K562 (cell line): ENCODE data around the gene NR5A1.

Experiments used
- CTCF ChIP-seq, 3 experiments: IDR thresholded peaks in 2 of 3; conservative IDR thresholded peaks in 1 of 3; 2 replicates each; pipeline ENCODE4 v1.5.1; 2011 to 2012; ENCODE audit warnings: low read length in 3 of 3, mild to moderate bottlenecking in 3 of 3, control low read depth in 2 of 3, improper control_type of control experiment in 1 of 3, inconsistent platforms in 1 of 3, low read depth in 1 of 3, mixed read lengths in 1 of 3, moderate library complexity in 1 of 3; ENCODE audit not compliant: insufficient read depth in 2 of 3
- SNIP1 ChIP-seq: fragments of 450-650 bp; IDR thresholded peaks from 2 replicates; pipeline ENCODE4 v1.7.1; 2017; ENCODE audit warnings: low read depth, mild to moderate bottlenecking
- ZBTB49 ChIP-seq: sonication (generic); formaldehyde crosslinking; IDR thresholded peaks from 2 replicates; pipeline ENCODE4 v1.8.0; 2022; ENCODE audit warnings: missing genetic modification reagents, mild to moderate bottlenecking, borderline replicate concordance
- ZNF24 ChIP-seq: fragments of 450-650 bp; IDR thresholded peaks from 2 replicates; pipeline ENCODE4 v1.6.1; 2016
- ZNF384 ChIP-seq: IDR thresholded peaks from 2 replicates; pipeline ENCODE4 v1.6.1; 2012; ENCODE audit warnings: low read depth, low read length, improper control_type of control experiment
- TF ChIP-seq, protein P1 (sequence below): fragments of 450-650 bp; IDR thresholded peaks from 2 replicates; pipeline ENCODE4 v1.7.1; 2018; ENCODE audit warnings: mild to moderate bottlenecking, low read depth; ENCODE audit not compliant: partially characterized antibody

- no peak for TF ChIP-seq ZBTB49 (CRISPR knock-in tag)
- TF ChIP-seq CTCF (IDR thresholded peaks at IDR 0.05 in 2 of 3, conservative IDR thresholded peaks at IDR 0.05 in 1 of 3; ENCODE audit: insufficient read depth in 2 of 3, low read depth in 1 of 3, low read length in 3 of 3): no peak
- TF ChIP-seq ZNF24: no peak
- TF ChIP-seq, protein P1, sequence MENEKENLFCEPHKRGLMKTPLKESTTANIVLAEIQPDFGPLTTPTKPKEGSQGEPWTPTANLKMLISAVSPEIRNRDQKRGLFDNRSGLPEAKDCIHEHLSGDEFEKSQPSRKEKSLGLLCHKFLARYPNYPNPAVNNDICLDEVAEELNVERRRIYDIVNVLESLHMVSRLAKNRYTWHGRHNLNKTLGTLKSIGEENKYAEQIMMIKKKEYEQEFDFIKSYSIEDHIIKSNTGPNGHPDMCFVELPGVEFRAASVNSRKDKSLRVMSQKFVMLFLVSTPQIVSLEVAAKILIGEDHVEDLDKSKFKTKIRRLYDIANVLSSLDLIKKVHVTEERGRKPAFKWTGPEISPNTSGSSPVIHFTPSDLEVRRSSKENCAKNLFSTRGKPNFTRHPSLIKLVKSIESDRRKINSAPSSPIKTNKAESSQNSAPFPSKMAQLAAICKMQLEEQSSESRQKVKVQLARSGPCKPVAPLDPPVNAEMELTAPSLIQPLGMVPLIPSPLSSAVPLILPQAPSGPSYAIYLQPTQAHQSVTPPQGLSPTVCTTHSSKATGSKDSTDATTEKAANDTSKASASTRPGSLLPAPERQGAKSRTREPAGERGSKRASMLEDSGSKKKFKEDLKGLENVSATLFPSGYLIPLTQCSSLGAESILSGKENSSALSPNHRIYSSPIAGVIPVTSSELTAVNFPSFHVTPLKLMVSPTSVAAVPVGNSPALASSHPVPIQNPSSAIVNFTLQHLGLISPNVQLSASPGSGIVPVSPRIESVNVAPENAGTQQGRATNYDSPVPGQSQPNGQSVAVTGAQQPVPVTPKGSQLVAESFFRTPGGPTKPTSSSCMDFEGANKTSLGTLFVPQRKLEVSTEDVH: no peak
- TF ChIP-seq ZNF384: no peak
- TF ChIP-seq SNIP1: no peak
These were observed 28.6 kb upstream of the NR5A1 start for GRCh38 chr9:124535846-124536245.
